ENCODE data around the gene SLF1. TPM values are rescaled to one million over a fixed set of nuclear protein-coding genes. Genes with fewer than 3 reads are reported as not detected.

Gene SLF1
- polyA plus RNA-seq, 1 experiment = 1.3 TPM

GRCh38 chr5:94672746-94673145, 54.3 kb downstream of the SLF1 start:
- no peaks in the 10 kb centered on the region for H3K36me3 ChIP-seq (ENCODE audit: control insufficient read depth, insufficient read depth, low read length)
- DNase-seq (ENCODE audit: low read depth) = no peak
- no peak overlapping the region for H3K4me3 ChIP-seq (ENCODE audit: low read depth, low read length)
- ChIA-PET CTCF (interaction anchor here (0.7 kb wide), 1 partner anchor 140 kb away, joined by 3 read pairs; no protein-coding TSS in a partner anchor), POLR2A (no interaction called here)
- no peak for TF ChIP-seq CTCF (IDR thresholded peaks at IDR 0.05; ENCODE audit: insufficient read depth, low read depth, low read length)
- no peaks in the 10 kb centered on the region for H3K27me3 ChIP-seq (ENCODE audit: control insufficient read depth, insufficient read depth, low read length)

DNA sequence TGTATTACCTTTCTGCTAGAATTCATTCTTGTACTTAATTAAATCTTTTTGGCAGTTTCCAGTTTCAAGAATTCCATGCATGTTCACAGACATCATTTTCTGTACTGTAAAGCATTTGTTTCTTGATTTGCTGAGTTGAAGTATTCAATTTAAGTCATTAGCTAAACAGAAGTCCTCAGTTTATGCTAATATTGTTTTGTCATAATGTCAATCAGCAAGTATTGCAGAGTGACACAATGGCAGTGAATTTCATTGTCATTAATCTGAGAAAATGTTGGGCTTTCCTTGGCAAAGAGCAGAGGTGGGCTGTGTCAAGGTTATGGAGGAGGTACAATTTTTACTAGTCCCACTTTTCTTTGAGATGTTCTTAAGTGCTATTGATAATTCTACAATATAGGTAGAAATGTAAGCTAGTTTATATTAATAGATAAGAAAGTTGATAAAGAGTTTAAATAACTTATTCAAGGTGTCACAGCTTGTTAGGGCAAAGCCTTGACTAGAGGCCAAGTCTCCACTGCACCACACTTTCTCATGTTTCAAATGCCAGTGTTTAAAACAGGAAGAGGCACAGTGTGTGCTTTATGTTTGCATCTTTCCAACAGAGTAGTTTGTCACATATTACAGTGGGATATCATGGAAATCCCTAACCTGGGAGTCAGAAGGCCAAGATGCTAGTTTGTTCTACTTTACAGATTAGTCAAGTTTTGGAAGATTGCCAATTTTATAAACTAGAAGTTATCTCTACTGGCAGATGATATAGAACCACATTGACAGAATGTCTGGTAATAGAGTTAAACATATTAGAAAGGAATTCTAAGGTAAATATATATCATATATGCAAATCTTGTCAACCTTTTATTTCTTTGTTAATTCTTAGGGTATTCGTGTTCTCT, 56.3 kb downstream of the SLF1 start:
- DNase-seq (ENCODE audit: low read depth) = no peak
- Histone ChIP-seq H3K4me3 (ENCODE audit: low read depth, low read length) (no peak overlapping the region), H3K36me3 (ENCODE audit: control insufficient read depth, insufficient read depth, low read length) (no peaks in the 10 kb centered on the region), H3K27me3 (ENCODE audit: control insufficient read depth, insufficient read depth, low read length) (no peaks in the 10 kb centered on the region)
- ChIA-PET CTCF (interaction anchor here (0.9 kb wide), 1 partner anchor 19 kb away, joined by 4 read pairs; no protein-coding TSS in a partner anchor), POLR2A (no interaction called here)
- TF ChIP-seq CTCF (IDR thresholded peaks at IDR 0.05; ENCODE audit: insufficient read depth, low read depth, low read length) = no peak

GRCh38 chr5:94675965-94676618, 57.6 kb downstream of the SLF1 start:
- ChIA-PET CTCF (no interaction called here), POLR2A (no interaction called here)
- H3K4me3 ChIP-seq (ENCODE audit: low read depth, low read length) = no peak overlapping the region
- no peak for TF ChIP-seq CTCF (IDR thresholded peaks at IDR 0.05; ENCODE audit: insufficient read depth, low read depth, low read length)
- H3K27me3 ChIP-seq (ENCODE audit: control insufficient read depth, insufficient read depth, low read length) = no peaks in the 10 kb centered on the region
- no peaks in the 10 kb centered on the region for H3K36me3 ChIP-seq (ENCODE audit: control insufficient read depth, insufficient read depth, low read length)
- DNase-seq (ENCODE audit: low read depth) = no peak

- no peak for DNase-seq (ENCODE audit: low read depth)
- H3K27me3 ChIP-seq (ENCODE audit: control insufficient read depth, insufficient read depth, low read length) = no peaks in the 10 kb centered on the region
- H3K4me3 ChIP-seq (ENCODE audit: low read depth, low read length) = no peak overlapping the region
- no peak for TF ChIP-seq CTCF (IDR thresholded peaks at IDR 0.05; ENCODE audit: insufficient read depth, low read depth, low read length)
- 0 out of 2 replicates have a peak, but pooled peaks cover 1% of the 10 kb centered on the region for H3K36me3 ChIP-seq (ENCODE audit: control insufficient read depth, insufficient read depth, low read length)
- ChIA-PET CTCF (interaction anchor here (0.9 kb wide), 1 partner anchor 16 kb away, joined by 3 read pairs; no protein-coding TSS in a partner anchor), POLR2A (no interaction called here)
Measured at GRCh38 chr5:94682814-94683520, 64.5 kb downstream of the SLF1 start.

DNA sequence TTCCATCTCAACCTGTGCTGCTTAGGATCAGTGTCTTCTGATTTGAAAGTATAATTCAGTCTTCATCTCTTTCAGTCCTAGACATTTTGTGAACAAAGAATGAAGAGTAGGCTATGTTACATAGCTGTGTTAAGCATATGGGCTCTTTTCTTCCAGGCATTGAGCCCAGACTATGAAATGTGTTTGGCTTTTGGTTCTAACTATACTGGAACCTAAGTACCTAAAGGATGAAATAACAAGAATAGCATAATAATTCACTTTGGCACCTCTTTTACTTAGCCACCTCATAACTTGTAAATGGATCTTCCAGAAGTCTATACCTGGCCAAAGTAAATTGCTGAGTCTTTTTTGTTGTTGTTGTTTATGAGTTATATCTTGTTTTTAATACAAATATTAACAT, 71.4 kb downstream of the SLF1 start:
- DNase-seq (ENCODE audit: low read depth) = no peak

More for the DNA sequence above, 71.4 kb downstream of the SLF1 start:
- CTCF ChIA-PET = no interaction called here
- no peak for TF ChIP-seq CTCF (IDR thresholded peaks at IDR 0.05; ENCODE audit: insufficient read depth, low read depth, low read length)
- H3K4me3 ChIP-seq (ENCODE audit: low read depth, low read length) = no peak overlapping the region
- H3K36me3 ChIP-seq (ENCODE audit: control insufficient read depth, insufficient read depth, low read length) = 0 out of 2 replicates have a peak, but pooled peaks cover 1% of the 10 kb centered on the region
- no peaks in the 10 kb centered on the region for H3K27me3 ChIP-seq (ENCODE audit: control insufficient read depth, insufficient read depth, low read length)
- POLR2A ChIA-PET = interaction anchor here (0.6 kb wide), 1 partner anchor 1817 kb away, joined by 3 read pairs; no protein-coding TSS in a partner anchor

Data from BJ (cell line).